GM12878 (cell line): ENCODE data around the gene KDM3B. TPM values are rescaled to one million over a fixed set of nuclear protein-coding genes. Genes with fewer than 3 reads are reported as not detected.

Experiments
- ATAC-seq: fragments of 200-7000 bp; cut with Tn5 transposase; 3 replicates; pipeline ENCODE4 v1.9.1; 2020; ENCODE audit warnings: mild to moderate bottlenecking, moderate library complexity
- BruUV-seq: library from RNA; stranded (reverse); fragments of 400-500 nt; replicated peaks from 2 replicates; lab custom pipeline; 2021; lab: Mats Ljungman, UMichigan
- CTCF ChIA-PET: fragments of 300-600 bp; sonication (Branson Sonifier 250); formaldehyde crosslinking; extraction: SDS; loops from one replicate; lab custom pipeline; 2021; ENCODE audit warnings: inconsistent platforms; lab: Yijun Ruan, JAX
- POLR2A ChIA-PET: fragments of 350-600 bp; formaldehyde crosslinking; extraction: SDS; loops from one replicate; lab custom pipeline; 2021; ENCODE audit warnings: inconsistent platforms; lab: Charles Lee
- RAD21 ChIA-PET: fragments of 300-600 bp; sonication (Branson Sonifier 250); formaldehyde crosslinking; loops from one replicate; lab custom pipeline; 2023; ENCODE audit warnings: antibody characterized with exemption; ENCODE audit not compliant: unreplicated experiment; lab: Charles Lee
- SMC1A ChIA-PET: fragments of 300-600 bp; sonication (Branson Sonifier 250); formaldehyde crosslinking; loops from one replicate; lab custom pipeline; 2023; ENCODE audit not compliant: unreplicated experiment, uncharacterized antibody; lab: Charles Lee
- DNase-seq: peaks from one replicate; pipeline ENCODE4 v3.0.0-alpha.2; 2011; ENCODE audit warnings: low read depth, low spot score
- FAIRE-seq: peaks from 3 replicates; lab custom pipeline; 2011; peaks lifted over from hg19 to GRCh38; lab: Jason Lieb, UNC
- H2AFZ ChIP-seq: 2 replicates; pipeline ENCODE4 v1.6.0; 2011; ENCODE audit warnings: low read depth, low read length, control low read depth; ENCODE audit not compliant: control insufficient read depth
- H3K27ac ChIP-seq: 2 replicates; pipeline ENCODE4 v1.5.1; 2011; ENCODE audit warnings: control low read depth; ENCODE audit not compliant: control insufficient read depth, insufficient read depth
- H3K27me3 ChIP-seq, 2 experiments: replicated peaks in 1 of 2; 2 replicates each; pipeline versions ENCODE4 v1.6.0 to v1.6.1; 2011; ENCODE audit warnings: low read length in 1 of 2; ENCODE audit not compliant: control insufficient read depth in 2 of 2, insufficient read depth in 2 of 2
- H3K36me3 ChIP-seq, 2 experiments: 2 replicates each; pipeline ENCODE4 v1.5.1; 2011; ENCODE audit warnings: low read length in 1 of 2; ENCODE audit not compliant: control insufficient read depth in 2 of 2, insufficient read depth in 2 of 2
- H3K4me1 ChIP-seq: 2 replicates; pipeline ENCODE4 v1.6.1; 2011; ENCODE audit warnings: mild to moderate bottlenecking, low read length, moderate library complexity, mixed read lengths; ENCODE audit not compliant: control insufficient read depth, insufficient read depth
- H3K4me2 ChIP-seq: 2 replicates; pipeline ENCODE4 v1.6.0; 2011; ENCODE audit warnings: control low read depth; ENCODE audit not compliant: control insufficient read depth, insufficient read depth
- H3K4me3 ChIP-seq: fragments of 200-600 bp; sonication (generic); 2 replicates; pipeline ENCODE4 v1.5.1; 2016
- H3K79me2 ChIP-seq: 2 replicates; pipeline ENCODE4 v1.6.0; 2011; ENCODE audit warnings: low read length; ENCODE audit not compliant: control insufficient read depth, insufficient read depth
- H3K9ac ChIP-seq: 2 replicates; pipeline ENCODE4 v1.8.0; 2011; ENCODE audit warnings: low read length, control low read depth, mixed read lengths; ENCODE audit not compliant: control insufficient read depth, insufficient read depth
- H3K9me3 ChIP-seq: replicated peaks from 3 replicates; pipeline ENCODE4 v1.5.1; 2011; ENCODE audit warnings: mild to moderate bottlenecking, low read length; ENCODE audit not compliant: control insufficient read depth, insufficient read depth
- H4K20me1 ChIP-seq: 2 replicates; pipeline ENCODE4 v1.6.0; 2011; ENCODE audit not compliant: control insufficient read depth, insufficient read depth
- BACH1 ChIP-seq: fragments of 450-650 bp; IDR thresholded peaks from 2 replicates; pipeline ENCODE4 v1.6.1; 2017; ENCODE audit warnings: mild to moderate bottlenecking, borderline replicate concordance
- BRCA1 ChIP-seq: IDR thresholded peaks from 2 replicates; pipeline ENCODE4 v1.6.1; 2011; ENCODE audit warnings: low read depth, low read length, improper control_type of control experiment
- CBFB ChIP-seq: IDR thresholded peaks from 2 replicates; pipeline ENCODE4 v1.6.1; 2016; ENCODE audit warnings: antibody characterized with exemption, low read depth
- CHD4 ChIP-seq: fragments of 200-600 bp; sonication (generic); IDR thresholded peaks from 2 replicates; pipeline ENCODE4 v1.6.1; 2016; ENCODE audit warnings: mild to moderate bottlenecking
- CREM ChIP-seq: IDR thresholded peaks from 2 replicates; pipeline ENCODE4 v1.6.1; 2014; ENCODE audit warnings: antibody characterized with exemption, low read depth
- EED ChIP-seq: sonication (generic); IDR thresholded peaks from 2 replicates; pipeline ENCODE4 v1.6.1; 2016; ENCODE audit warnings: antibody characterized with exemption, low read depth
- EP300 ChIP-seq, 2 experiments: fragments of 150-350 bp in 1 of 2; IDR thresholded peaks; 2 replicates each; pipeline ENCODE4 v1.6.1; 2011 to 2012; ENCODE audit warnings: low read depth in 2 of 2, low read length in 2 of 2, borderline replicate concordance in 1 of 2, improper control_type of control experiment in 1 of 2, inconsistent platforms in 1 of 2; ENCODE audit not compliant: control insufficient read depth in 1 of 2
- GATAD2B ChIP-seq: fragments of 450-650 bp; conservative IDR thresholded peaks from 2 replicates; pipeline ENCODE4 v1.6.1; 2017; ENCODE audit warnings: low read depth, mild to moderate bottlenecking, moderate library complexity
- HCFC1 ChIP-seq: fragments of 150-350 bp; IDR thresholded peaks from 2 replicates; pipeline ENCODE4 v1.6.1; 2014; ENCODE audit warnings: low read length
- HDAC2 ChIP-seq: fragments of 200-600 bp; sonication (generic); IDR thresholded peaks from 2 replicates; pipeline ENCODE4 v1.6.1; 2017
- HDGF ChIP-seq: fragments of 450-650 bp; IDR thresholded peaks from 2 replicates; pipeline ENCODE4 v1.6.1; 2016; ENCODE audit warnings: antibody characterized with exemption
- NR2C2 ChIP-seq: IDR thresholded peaks from 2 replicates; pipeline ENCODE4 v1.6.1; 2011; ENCODE audit warnings: borderline replicate concordance, low read depth; ENCODE audit not compliant: control insufficient read depth, insufficient read length
- PKNOX1 ChIP-seq: fragments of 450-650 bp; IDR thresholded peaks from 2 replicates; pipeline ENCODE4 v1.6.1; 2016; ENCODE audit warnings: mild to moderate bottlenecking
- SMAD1 ChIP-seq: fragments of 450-650 bp; IDR thresholded peaks from 2 replicates; pipeline ENCODE4 v1.6.1; 2018; ENCODE audit warnings: mild to moderate bottlenecking, low read depth; ENCODE audit not compliant: partially characterized antibody
- TCF7 ChIP-seq: IDR thresholded peaks from 2 replicates; pipeline ENCODE4 v1.6.1; 2014; ENCODE audit warnings: antibody characterized with exemption, borderline replicate concordance
- WRNIP1 ChIP-seq: IDR thresholded peaks from 2 replicates; pipeline ENCODE4 v1.6.1; 2011; ENCODE audit warnings: low read depth, low read length, improper control_type of control experiment, borderline replicate concordance
- YBX1 ChIP-seq: fragments of 450-650 bp; IDR thresholded peaks from 2 replicates; pipeline ENCODE4 v1.6.1; 2016; ENCODE audit warnings: antibody characterized with exemption
- ZBED1 ChIP-seq: IDR thresholded peaks from 2 replicates; pipeline ENCODE4 v1.6.1; 2016; ENCODE audit warnings: borderline replicate concordance
- ZNF384 ChIP-seq: IDR thresholded peaks from 2 replicates; pipeline ENCODE4 v1.6.1; 2012; ENCODE audit warnings: low read depth, mild to moderate bottlenecking, low read length, improper control_type of control experiment, borderline replicate concordance
- WGBS: methylation state at CpG from one replicate; pipeline ENCODE4 v1.1.6; 2016; ENCODE audit warnings: low lambda C conversion rate; ENCODE audit not compliant: insufficient replicate concordance, insufficient coverage; ENCODE audit errors: missing lambda C conversion rate; 5-methylcytosine and 5-hydroxymethylcytosine counted together
- in situ Hi-C: fragments of 300-500 bp; cut with MboI; formaldehyde crosslinking; loops from 9 replicates; pipeline ENCODE4 v1.14.3; 2018; ENCODE audit warnings: mixed read lengths
- intact Hi-C: fragments of 100-400 bp; cut with micrococcal nuclease; formaldehyde crosslinking; loops from one replicate; pipeline ENCODE4 v1.14.2; 2022; ENCODE audit not compliant: unreplicated experiment
- polyA plus RNA-seq, 11 experiments: library from polyadenylated mRNA; depleted of rRNA in 4 of 11; unstranded in 6 of 11; stranded (reverse) in 5 of 11; fragments of >200 nt; fragmentation: Nextera tagmentation in 4 of 11; fragmentation: Illumina TruSeq in 1 of 11; extraction: Ambion mirVana in 4 of 11; extraction: Trizol in 1 of 11; gene quantifications; 1 replicate in 1 of 11; 2 replicates in 10 of 11; pipeline versions ENCODE4 v1.2.1 to v1.2.3, GENCODE V29; 2011 to 2016; ENCODE audit warnings: inconsistent platforms in 2 of 11, missing spikeins in 2 of 11, low read depth in 1 of 11
- total RNA-seq, 4 experiments: library from RNA; depleted of rRNA in 3 of 4; stranded (reverse); fragments of >200 nt in 3 of 4; fragmentation: Illumina TruSeq in 1 of 4; extraction: Trizol in 1 of 4; gene quantifications; 2 replicates each; pipeline versions ENCODE4 v1.2.1 to v1.2.3, GENCODE V29; 2013 to 2021
- TF ChIP-seq, protein P1 (sequence below): IDR thresholded peaks from 2 replicates; pipeline ENCODE4 v1.6.1; 2011; ENCODE audit warnings: borderline replicate concordance, low read depth, mild to moderate bottlenecking, moderate library complexity, mixed read lengths, low read length; ENCODE audit not compliant: insufficient read depth; ENCODE audit errors: extremely low read length

KDM3B gene
- total and polyA plus RNA-seq, 10 of the 15 experiments (the other 5 are each of a cell fraction or from before 2014, with no cell fraction given), result 8.5 to 45.7 (median 29.0) TPM

GRCh38 chr5:138444774-138445546 lies 92.5 kb downstream of the KDM3B start:
- FAIRE-seq (no peak), DNase-seq (no peak), ATAC-seq (no peak)
- Histone ChIP-seq H3K4me1 (peaks cover 4% of the 10 kb centered on the region; the same call in 1 of the 2 replicates), H3K4me3 (no peak overlapping the region), H3K36me3 (no peaks in the 10 kb centered on the region), H4K20me1 (no peaks in the 10 kb centered on the region), H3K9me3 (no peaks in the 10 kb centered on the region), H3K4me2 (no peak overlapping the region), H3K9ac (no peak overlapping the region), H3K27me3 (no peaks in the 10 kb centered on the region), H3K79me2 (no peaks in the 10 kb centered on the region), H3K27ac (no peak overlapping the region), H2AFZ (no peak overlapping the region)
- ChIA-PET CTCF (interaction anchor here (0.9 to 1.0 kb wide), 2 partner anchors 55 to 59 kb away, joined by 4 read pairs; no protein-coding TSS in a partner anchor), RAD21 (interaction anchor here (0.7 kb wide), 1 partner anchor 59 kb away, joined by 4 read pairs; no protein-coding TSS in a partner anchor), POLR2A (no interaction called here), SMC1A (no interaction called here)
- BruUV-seq, result no TSS peak
- 61% methylated on average over 22 of the region's 22 CpGs for WGBS
- no peak for TF ChIP-seq PKNOX1
- no peak for TF ChIP-seq TCF7
- TF ChIP-seq EED, result no peak
- TF ChIP-seq CHD4, result no peak
- no peak for TF ChIP-seq GATAD2B
- TF ChIP-seq HDGF, result no peak
- no peak for TF ChIP-seq HCFC1
- TF ChIP-seq YBX1, result no peak
- no peak for TF ChIP-seq HDAC2
- no peak for TF ChIP-seq NR2C2
- no peak for TF ChIP-seq EP300 (IDR thresholded peaks at IDR 0.05; ENCODE audit: borderline replicate concordance in 1 of 2, control insufficient read depth in 1 of 2, low read depth in 2 of 2, low read length in 2 of 2)
- TF ChIP-seq, protein P1, sequence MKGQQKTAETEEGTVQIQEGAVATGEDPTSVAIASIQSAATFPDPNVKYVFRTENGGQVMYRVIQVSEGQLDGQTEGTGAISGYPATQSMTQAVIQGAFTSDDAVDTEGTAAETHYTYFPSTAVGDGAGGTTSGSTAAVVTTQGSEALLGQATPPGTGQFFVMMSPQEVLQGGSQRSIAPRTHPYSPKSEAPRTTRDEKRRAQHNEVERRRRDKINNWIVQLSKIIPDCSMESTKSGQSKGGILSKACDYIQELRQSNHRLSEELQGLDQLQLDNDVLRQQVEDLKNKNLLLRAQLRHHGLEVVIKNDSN, result no peak
- no peak for TF ChIP-seq BACH1
- no peak for TF ChIP-seq CBFB
- no peak for TF ChIP-seq BRCA1
- no peak for TF ChIP-seq SMAD1
- TF ChIP-seq WRNIP1, result no peak
- no peak for TF ChIP-seq ZNF384
- TF ChIP-seq CREM, result no peak
- no peak for TF ChIP-seq ZBED1
- in situ Hi-C loops (no loop called here), intact Hi-C loops (no loop called here)
